HepG2 (cell line): Measurements from ENCODE around the gene CD101. TPM values are rescaled to one million over a fixed set of nuclear protein-coding genes. Genes with fewer than 3 reads are reported as not detected.

ENCODE experiments used
- ATAC-seq: fragments of 200-7000 bp; cut with Tn5 transposase; 3 replicates; pipeline ENCODE4 v1.9.1; 2020; ENCODE audit warnings: mild to moderate bottlenecking, moderate library complexity
- BruUV-seq: library from RNA; stranded (reverse); fragments of 400-500 nt; replicated peaks from 2 replicates; lab custom pipeline; 2021; lab: Mats Ljungman, UMichigan
- CTCF ChIA-PET: fragments of 300-600 bp; formaldehyde crosslinking; extraction: SDS; loops from one replicate; lab custom pipeline; 2021; ENCODE audit warnings: low total read pairs, inconsistent platforms, low intra/inter-chr PET ratio; lab: Yijun Ruan, JAX
- POLR2A ChIA-PET: fragments of 350-600 bp; sonication (Branson Sonifier 250); formaldehyde crosslinking; loops from one replicate; lab custom pipeline; 2020; ENCODE audit warnings: antibody characterized with exemption, inconsistent platforms; lab: Yijun Ruan, JAX
- DNase-seq: peaks from one replicate; pipeline ENCODE4 v3.0.0-alpha.2; 2015; ENCODE audit warnings: low spot score
- FAIRE-seq: peaks from 3 replicates; lab custom pipeline; 2011; peaks lifted over from hg19 to GRCh38; lab: Jason Lieb, UNC
- H2AFZ ChIP-seq: one replicate; pipeline ENCODE4 v1.6.1; 2011; ENCODE audit warnings: low read length, inconsistent platforms
- H3K27ac ChIP-seq: fragments of 300-600 bp; 3 replicates; pipeline ENCODE4 v1.8.0; 2011; ENCODE audit warnings: mixed run types, mild to moderate bottlenecking, mixed read lengths, low read length, inconsistent platforms; ENCODE audit not compliant: insufficient read depth; ENCODE audit errors: extremely low read length
- H3K27me3 ChIP-seq, 2 experiments: fragments of 200-600 bp in 1 of 2; 2 replicates in 1 of 2; 3 replicates in 1 of 2; pipeline versions ENCODE4 v1.6.0 to v1.8.0; 2011; ENCODE audit warnings: low read length in 2 of 2, mild to moderate bottlenecking in 2 of 2, moderate library complexity in 2 of 2, inconsistent platforms in 1 of 2; ENCODE audit not compliant: insufficient read depth in 2 of 2, control insufficient read depth in 1 of 2
- H3K36me3 ChIP-seq, 2 experiments: fragments of 200-600 bp in 1 of 2; replicated peaks in 1 of 2; 2 replicates in 1 of 2; 3 replicates in 1 of 2; pipeline versions ENCODE4 v1.5.1 to v1.8.0; 2011; ENCODE audit warnings: low read length in 2 of 2, inconsistent platforms in 1 of 2; ENCODE audit not compliant: insufficient read depth in 2 of 2, control insufficient read depth in 1 of 2
- H3K4me1 ChIP-seq: 2 replicates; pipeline ENCODE4 v1.5.1; 2012; ENCODE audit warnings: low read length, inconsistent platforms; ENCODE audit not compliant: insufficient read depth
- H3K4me2 ChIP-seq: 2 replicates; pipeline ENCODE4 v1.6.0; 2011; ENCODE audit warnings: low read depth, low read length, inconsistent platforms
- H3K4me3 ChIP-seq, 3 experiments: fragments of 200-600 bp in 1 of 3; sonication (generic), shearing (Covaris generic) in 1 of 3; replicated peaks in 1 of 3; 2 replicates each; pipeline ENCODE4 v1.5.1; 2011 to 2016; ENCODE audit warnings: low read length in 3 of 3, inconsistent platforms in 2 of 3, low read depth in 2 of 3, mild to moderate bottlenecking in 2 of 3, control low read depth in 1 of 3, mixed read lengths in 1 of 3; ENCODE audit not compliant: insufficient read depth in 1 of 3
- H3K79me2 ChIP-seq: one replicate; pipeline ENCODE4 v1.6.1; 2011; ENCODE audit warnings: low read length, inconsistent platforms; ENCODE audit not compliant: insufficient read depth
- H3K9ac ChIP-seq: 2 replicates; pipeline ENCODE4 v1.6.0; 2011; ENCODE audit warnings: mild to moderate bottlenecking, low read depth, low read length, inconsistent platforms; ENCODE audit not compliant: insufficient read depth
- H3K9me3 ChIP-seq: 2 replicates; pipeline ENCODE4 v1.5.1; 2012; ENCODE audit warnings: mild to moderate bottlenecking, low read length
- H4K20me1 ChIP-seq: 2 replicates; pipeline ENCODE4 v1.6.0; 2011; ENCODE audit warnings: inconsistent platforms, mild to moderate bottlenecking, low read length, moderate library complexity; ENCODE audit not compliant: insufficient read depth
- CTCF ChIP-seq: sonication (generic); formaldehyde crosslinking; IDR thresholded peaks from 2 replicates; pipeline ENCODE4 v1.5.0; 2020; ENCODE audit warnings: mild to moderate bottlenecking, missing genetic modification reagents, moderate library complexity
- FLYWCH1 ChIP-seq: sonication (generic); formaldehyde crosslinking; IDR thresholded peaks from 2 replicates; pipeline ENCODE4 v1.8.1; 2023; ENCODE audit warnings: mild to moderate bottlenecking, missing genetic modification reagents
- NFIB ChIP-seq: sonication (generic); formaldehyde crosslinking; IDR thresholded peaks from 2 replicates; pipeline ENCODE4 v1.9.0; 2021; ENCODE audit warnings: missing genetic modification reagents, mild to moderate bottlenecking, borderline replicate concordance
- NFRKB ChIP-seq: fragments of 450-650 bp; IDR thresholded peaks from 2 replicates; pipeline ENCODE4 v1.6.1; 2017
- THAP8 ChIP-seq: sonication (generic); formaldehyde crosslinking; IDR thresholded peaks from 2 replicates; pipeline ENCODE4 v1.5.1; 2020; ENCODE audit warnings: missing genetic modification reagents, mild to moderate bottlenecking, borderline replicate concordance
- ZNF253 ChIP-seq: sonication (generic); formaldehyde crosslinking; IDR thresholded peaks from 2 replicates; pipeline ENCODE4 v1.8.0; 2022; ENCODE audit warnings: mild to moderate bottlenecking, missing genetic modification reagents, borderline replicate concordance
- ZNF513 ChIP-seq: sonication (generic); formaldehyde crosslinking; conservative IDR thresholded peaks from 2 replicates; pipeline ENCODE4 v1.5.0; 2020; ENCODE audit warnings: missing genetic modification reagents
- ZNF569 ChIP-seq: sonication (generic); formaldehyde crosslinking; IDR thresholded peaks from 2 replicates; pipeline ENCODE4 v1.5.0; 2020; ENCODE audit warnings: mild to moderate bottlenecking, missing genetic modification reagents, moderate library complexity, borderline replicate concordance
- ZNF775 ChIP-seq: sonication (generic); formaldehyde crosslinking; IDR thresholded peaks from 2 replicates; pipeline ENCODE4 v1.4.0; 2020; ENCODE audit warnings: missing genetic modification reagents, mild to moderate bottlenecking, moderate library complexity, borderline replicate concordance
- ZNF883 ChIP-seq: sonication (generic); formaldehyde crosslinking; IDR thresholded peaks from 2 replicates; pipeline ENCODE4 v1.5.1; 2020; ENCODE audit warnings: mild to moderate bottlenecking, missing genetic modification reagents; ENCODE audit errors: not compliant biosample characterization
- WGBS: methylation state at CpG from one replicate; pipeline ENCODE4 v1.1.6; 2017; ENCODE audit warnings: low lambda C conversion rate; 5-methylcytosine and 5-hydroxymethylcytosine counted together
- in situ Hi-C: cut with HindIII; loops from 2 replicates; pipeline ENCODE4 v1.10.0; 2017; ENCODE audit warnings: low pct_unique_long_range_greater_than_20kb; ENCODE audit not compliant: extremely low pct_ligation_motif_present
- intact Hi-C: fragments of 100-400 bp; cut with micrococcal nuclease; formaldehyde crosslinking; loops from one replicate; pipeline ENCODE4 v1.10.0; 2022; ENCODE audit not compliant: unreplicated experiment
- polyA plus RNA-seq, 8 experiments: library from polyadenylated mRNA; depleted of rRNA in 3 of 8; stranded (reverse) in 7 of 8; unstranded in 1 of 8; fragments of >200 nt; fragmentation: Illumina TruSeq in 4 of 8; extraction: Trizol in 4 of 8; gene quantifications; 2 replicates each; pipeline versions ENCODE4 v1.2.1 to v1.2.3, GENCODE V29; 2011 to 2016; ENCODE audit warnings: low read depth in 4 of 8, missing spikeins in 1 of 8, mixed read lengths in 1 of 8; ENCODE audit not compliant: insufficient read depth in 1 of 8
- total RNA-seq, 5 experiments: library from RNA; depleted of rRNA; stranded (reverse); fragments of >200 nt; fragmentation: Illumina TruSeq; extraction: Trizol; gene quantifications; 2 replicates each; pipeline ENCODE4 v1.2.3, GENCODE V29; 2016; ENCODE audit warnings: low read depth in 1 of 5

The CD101 gene
- total and polyA plus RNA-seq, 2 of the 13 experiments (the other 11 are each of a cell fraction or from before 2014, with no cell fraction given) = 0.05 to 0.09 TPM

GRCh38 chr1:117020526-117021156 is 19.1 kb downstream of the CD101 start:
- FAIRE-seq = no peak
- no peak overlapping the region for H3K27ac ChIP-seq
- no peak overlapping the region for H3K4me3 ChIP-seq
- no peak for ATAC-seq
- no peaks in the 10 kb centered on the region for H3K4me1 ChIP-seq
- H3K4me2 ChIP-seq = no peak overlapping the region
- WGBS = 0% methylated on average over 1 of the region's 1 CpG
- no peaks in the 10 kb centered on the region for H4K20me1 ChIP-seq
- DNase-seq = no peak
- no peak overlapping the region for H3K9ac ChIP-seq
- BruUV-seq = no TSS peak
- in situ Hi-C loops = no loop called here
- no peaks in the 10 kb centered on the region for H3K79me2 ChIP-seq
- intact Hi-C loops = no loop called here
- CTCF ChIA-PET = no interaction called here
- H3K27me3 ChIP-seq = no peaks in the 10 kb centered on the region; a peak in 1 of 5 replicates
- H3K9me3 ChIP-seq = no peaks in the 10 kb centered on the region
- H2AFZ ChIP-seq = no peak overlapping the region
- TF ChIP-seq ZNF883 (CRISPR knock-in tag) = no peak
- no peak for TF ChIP-seq ZNF253
- TF ChIP-seq ZNF569 = no peak
- TF ChIP-seq THAP8 (CRISPR knock-in tag) = no peak
- no peak for TF ChIP-seq NFIB
- TF ChIP-seq NFRKB = no peak
- TF ChIP-seq CTCF (CRISPR knock-in tag) = no peak
- TF ChIP-seq ZNF513 (CRISPR knock-in tag) = no peak
- no peak for TF ChIP-seq FLYWCH1 (CRISPR knock-in tag)
- TF ChIP-seq ZNF775 = no peak
- TF ChIP-seq, all 625 proteins: peak for 0
- POLR2A ChIA-PET = no interaction called here
- H3K36me3 ChIP-seq = no peaks in the 10 kb centered on the region
